Caco-2 (cell line): ENCODE results near the gene KLC1. TPM values are rescaled to one million over a fixed set of nuclear protein-coding genes. Genes with fewer than 3 reads are reported as not detected.

Experiments
- BruUV-seq: library from RNA; stranded (reverse); fragments of 400-500 nt; replicated peaks from 2 replicates; lab custom pipeline; 2021; lab: Mats Ljungman, UMichigan
- CTCF ChIA-PET: fragments of 300-600 bp; sonication (Branson Sonifier 250); formaldehyde crosslinking; loops from one replicate; lab custom pipeline; 2022; ENCODE audit warnings: antibody characterized with exemption; lab: Charles Lee
- POLR2A ChIA-PET: fragments of 300-600 bp; sonication (Branson Sonifier 250); formaldehyde crosslinking; loops from one replicate; lab custom pipeline; 2022; ENCODE audit warnings: antibody characterized with exemption; lab: Charles Lee
- DNase-seq, 2 experiments: peaks; one replicate each; pipeline versions ENCODE4 v3.0.0 to v3.0.0-alpha.2; 2020 to 2022
- H3K27me3 ChIP-seq: replicated peaks from 2 replicates; pipeline ENCODE4 v1.6.0; 2011; ENCODE audit warnings: low read length; ENCODE audit not compliant: control insufficient read depth, insufficient read depth
- H3K36me3 ChIP-seq: 2 replicates; pipeline ENCODE4 v1.5.1; 2011; ENCODE audit warnings: low read length; ENCODE audit not compliant: control insufficient read depth, insufficient read depth
- H3K4me1 ChIP-seq: fragments of 250-450 bp; sonication (Bioruptor Pico); 2 replicates; pipeline ENCODE4 v1.5.1; 2020; ENCODE audit warnings: mild to moderate bottlenecking
- H3K4me3 ChIP-seq: 2 replicates; pipeline ENCODE4 v1.5.1; 2011; ENCODE audit warnings: low read depth, mild to moderate bottlenecking, control low read depth, low read length
- H3K9me3 ChIP-seq: fragments of 250-450 bp; sonication (Bioruptor Pico); 2 replicates; pipeline ENCODE4 v1.5.1; 2020; ENCODE audit warnings: mild to moderate bottlenecking, moderate library complexity
- H3K27ac Mint-ChIP-seq: one replicate; pipeline ENCODE4 v1.8.0; 2022; ENCODE audit warnings: mixed read lengths; ENCODE audit not compliant: unreplicated experiment
- H3K27me3 Mint-ChIP-seq: one replicate; pipeline ENCODE4 v1.8.0; 2022; ENCODE audit warnings: mixed read lengths; ENCODE audit not compliant: insufficient read depth, unreplicated experiment
- H3K36me3 Mint-ChIP-seq: one replicate; pipeline ENCODE4 v1.8.0; 2022; ENCODE audit warnings: mild to moderate bottlenecking, mixed read lengths; ENCODE audit not compliant: insufficient read depth, unreplicated experiment
- H3K4me1 Mint-ChIP-seq: one replicate; pipeline ENCODE4 v1.8.0; 2022; ENCODE audit warnings: low read depth, mixed read lengths; ENCODE audit not compliant: unreplicated experiment
- H3K4me3 Mint-ChIP-seq: one replicate; pipeline ENCODE4 v1.8.0; 2022; ENCODE audit warnings: mild to moderate bottlenecking, moderate library complexity, mixed read lengths; ENCODE audit not compliant: unreplicated experiment
- H3K9me3 Mint-ChIP-seq: one replicate; pipeline ENCODE4 v1.8.0; 2022; ENCODE audit warnings: mixed read lengths; ENCODE audit not compliant: unreplicated experiment
- CTCF ChIP-seq, 2 experiments: fragments of 200-600 bp in 1 of 2; IDR thresholded peaks; 1 replicate in 1 of 2; 2 replicates in 1 of 2; pipeline versions ENCODE4 v1.5.1 to v1.8.0; 2011 to 2022; ENCODE audit warnings: antibody characterized with exemption in 1 of 2, control low read depth in 1 of 2, inconsistent platforms in 1 of 2, low read depth in 1 of 2, low read length in 1 of 2, mild to moderate bottlenecking in 1 of 2, moderate library complexity in 1 of 2; ENCODE audit not compliant: insufficient read depth in 1 of 2, severe bottlenecking in 1 of 2, unreplicated experiment in 1 of 2
- intact Hi-C: fragments of 100-400 bp; cut with micrococcal nuclease; formaldehyde crosslinking; loops from one replicate; pipeline ENCODE4 v1.10.0; 2022; ENCODE audit not compliant: unreplicated experiment
- total RNA-seq: library from RNA; stranded (reverse); gene quantifications from 2 replicates; pipeline ENCODE4 v1.2.3, GENCODE V29; 2022

KLC1 gene
- total RNA-seq, 1 experiment from 2014 or later = 110 TPM

DNA sequence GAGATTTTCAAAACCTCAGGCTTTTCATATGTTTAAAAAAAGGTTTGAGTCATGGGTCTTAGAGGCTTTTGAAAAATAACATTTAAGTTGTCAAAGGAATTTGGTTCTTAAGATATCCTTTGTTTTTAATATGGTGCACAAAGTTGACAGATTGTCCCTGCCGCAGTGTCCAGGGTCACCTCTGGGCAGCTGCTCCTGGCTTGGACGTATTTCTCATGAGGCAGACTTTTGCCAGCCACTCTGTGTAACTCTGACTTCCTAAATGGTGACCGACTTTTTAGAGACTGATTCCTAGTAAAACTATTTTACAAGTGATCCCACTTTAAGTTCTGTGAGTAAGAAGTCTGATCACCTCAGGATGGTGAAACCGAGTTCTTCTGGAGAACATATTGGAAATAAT is 58.7 kb downstream of the KLC1 start:
- H3K4me1 ChIP-seq = no peaks in the 10 kb centered on the region
- Mint-ChIP-seq H3K4me1 (no peaks in the 10 kb centered on the region), H3K4me3 (no peak overlapping the region), H3K9me3 (no peaks in the 10 kb centered on the region), H3K27ac (no peak overlapping the region), H3K27me3 (no peaks in the 10 kb centered on the region), H3K36me3 (peaks cover 70% of the 10 kb centered on the region)
- intact Hi-C loops = no loop called here
- BruUV-seq = no TSS peak
- DNase-seq = no peak
- no peak for TF ChIP-seq CTCF (IDR thresholded peaks at IDR 0.05; ENCODE audit: insufficient read depth in 1 of 2, low read depth in 1 of 2, low read length in 1 of 2, severe bottlenecking in 1 of 2, unreplicated experiment in 1 of 2)
- H3K4me3 ChIP-seq = no peak overlapping the region
- POLR2A ChIA-PET = no interaction called here
- H3K9me3 ChIP-seq = no peaks in the 10 kb centered on the region
- H3K27me3 ChIP-seq = no peaks in the 10 kb centered on the region
- H3K36me3 ChIP-seq = no peaks in the 10 kb centered on the region
- CTCF ChIA-PET = no interaction called here

DNA sequence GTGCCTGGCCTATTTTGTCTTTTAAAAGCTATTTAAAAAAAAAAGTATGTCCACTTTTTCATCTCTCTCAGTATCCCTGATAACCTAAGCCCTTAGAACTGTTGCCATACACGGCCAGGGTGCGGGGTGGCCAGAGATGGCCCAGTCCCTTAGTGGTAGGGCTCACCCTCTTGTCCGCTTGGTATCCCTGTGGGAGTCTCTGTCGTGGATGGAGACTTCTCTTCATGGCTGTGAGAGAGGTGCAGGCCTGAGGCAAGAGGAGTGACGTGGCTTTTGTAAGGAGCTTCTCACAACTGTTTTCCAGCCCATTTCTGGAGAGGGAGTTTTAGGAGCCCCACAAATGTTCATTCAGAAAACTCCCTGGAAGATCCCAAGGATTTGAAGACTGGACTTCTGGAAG is 59.4 kb downstream of the KLC1 start:
- H3K9me3 ChIP-seq = no peaks in the 10 kb centered on the region
- TF ChIP-seq CTCF (IDR thresholded peaks at IDR 0.05; ENCODE audit: insufficient read depth in 1 of 2, low read depth in 1 of 2, low read length in 1 of 2, severe bottlenecking in 1 of 2, unreplicated experiment in 1 of 2) = no peak
- BruUV-seq = no TSS peak
- H3K27ac Mint-ChIP-seq = no peak overlapping the region
- no peak for DNase-seq
- ChIA-PET CTCF (no interaction called here), POLR2A (no interaction called here)
- H3K4me3 ChIP-seq = no peak overlapping the region
- H3K4me3 Mint-ChIP-seq = no peak overlapping the region
- H3K4me1 Mint-ChIP-seq = no peaks in the 10 kb centered on the region
- peaks cover 70% of the 10 kb centered on the region for H3K36me3 Mint-ChIP-seq
- intact Hi-C loops = no loop called here
- H3K9me3 Mint-ChIP-seq = no peaks in the 10 kb centered on the region
- H3K4me1 ChIP-seq = no peaks in the 10 kb centered on the region
- no peaks in the 10 kb centered on the region for H3K27me3 ChIP-seq
- no peaks in the 10 kb centered on the region for H3K27me3 Mint-ChIP-seq
- H3K36me3 ChIP-seq = no peaks in the 10 kb centered on the region

- H3K4me3 Mint-ChIP-seq = no peak overlapping the region
- peaks cover 75% of the 10 kb centered on the region for H3K36me3 Mint-ChIP-seq
- ChIA-PET CTCF (no interaction called here), POLR2A (no interaction called here)
- BruUV-seq = no TSS peak
- no peaks in the 10 kb centered on the region for H3K4me1 Mint-ChIP-seq
- no peaks in the 10 kb centered on the region for H3K27me3 ChIP-seq
- no peak for TF ChIP-seq CTCF (IDR thresholded peaks at IDR 0.05; ENCODE audit: insufficient read depth in 1 of 2, low read depth in 1 of 2, low read length in 1 of 2, severe bottlenecking in 1 of 2, unreplicated experiment in 1 of 2)
- no peak overlapping the region for H3K4me3 ChIP-seq
- no peak overlapping the region for H3K27ac Mint-ChIP-seq
- intact Hi-C loops = no loop called here
- no peak for DNase-seq
- H3K9me3 ChIP-seq = no peaks in the 10 kb centered on the region
- H3K27me3 Mint-ChIP-seq = no peaks in the 10 kb centered on the region
- H3K4me1 ChIP-seq = no peaks in the 10 kb centered on the region
- no peaks in the 10 kb centered on the region for H3K9me3 Mint-ChIP-seq
- H3K36me3 ChIP-seq = no peaks in the 10 kb centered on the region
Measured at GRCh38 chr14:103688906-103689902, 60.2 kb downstream of the KLC1 start.
